ENCODE data around the gene RAET1E. TPM values are rescaled to one million over a fixed set of nuclear protein-coding genes. Genes with fewer than 3 reads are reported as not detected.

RAET1E gene
- total and polyA plus RNA-seq, 9 of the 15 experiments (the other 6 are each of a cell fraction or from before 2014, with no cell fraction given) = not detected

GRCh38 chr6:149891259-149891658, 6.7 kb downstream of the RAET1E start:
- Histone ChIP-seq H3K4me2 (ENCODE audit: insufficient read depth, low read length) (no peak overlapping the region), H3K9me1 (ENCODE audit: control insufficient read depth, insufficient read depth, low read length) (no peaks in the 10 kb centered on the region), H3K79me2 (ENCODE audit: control insufficient read depth, insufficient read depth, low read length) (no peaks in the 10 kb centered on the region), H3K27ac (ENCODE audit: extremely low read depth, low read depth, low read length) (no peak overlapping the region), H2AFZ (ENCODE audit: low read depth, low read length) (no peak overlapping the region), H3K9me3 (replicated peaks; ENCODE audit: control insufficient read depth, insufficient read depth, low read depth, low read length) (no peaks in the 10 kb centered on the region), H4K20me1 (replicated peaks; ENCODE audit: control insufficient read depth, insufficient read depth, low read length) (no peaks in the 10 kb centered on the region), H3K36me3 (ENCODE audit: control insufficient read depth, insufficient read depth, low read length) (no peaks in the 10 kb centered on the region), H3K4me3 (no peak overlapping the region), H3K27me3 (ENCODE audit: control insufficient read depth in 2 of 2, insufficient read depth in 2 of 2, low read length in 2 of 2) (peaks cover 29 to 51% of the 10 kb centered on the region in 2 experiments), H3K4me1 (replicated peaks in 1 of 2; ENCODE audit: control insufficient read depth in 2 of 2, insufficient read depth in 2 of 2, low read length in 2 of 2) (no peaks in the 10 kb centered on the region), H3K9ac (ENCODE audit: insufficient read depth in 1 of 2, low read depth in 2 of 2, low read length in 2 of 2) (no peak overlapping the region)
- WGBS (ENCODE audit: insufficient coverage, low coverage, missing lambda C conversion rate) = 2% methylated on average over 3 of the region's 3 CpGs
- POLR2A ChIA-PET = interaction anchor here (0.6 to 0.7 kb wide), 4 partner anchors 12 to 887 kb away, joined by 3 to 4 read pairs (median 3); no protein-coding TSS in a partner anchor
- no peak for FAIRE-seq
- DNase-seq (ENCODE audit: extremely low read depth in 1 of 4, low spot score in 3 of 4) = peak in 1 of 4 experiments; percentile 2
- in situ Hi-C loops (cut with MboI) = no loop called here
- CTCF ChIA-PET (ENCODE audit: low intra/inter-chr PET ratio) = no interaction called here
- no peak for ATAC-seq
- intact Hi-C loops (cut with micrococcal nuclease) = no loop called here
- no TSS peak for BruUV-seq (replicated peaks)
- TF ChIP-seq LARP7 (IDR thresholded peaks at IDR 0.05) (no peak), HNRNPLL (IDR thresholded peaks at IDR 0.05; ENCODE audit: low read depth, low read length, poor library complexity, severe bottlenecking) (no peak), PTRF (tag; IDR thresholded peaks at IDR 0.05) (no peak), POLR2H (tag; IDR thresholded peaks at IDR 0.05; ENCODE audit: low read depth) (no peak), ETV5 (CRISPR knock-in tag; IDR thresholded peaks at IDR 0.05; ENCODE audit: low read depth) (no peak), USF2 (CRISPR knock-in tag; IDR thresholded peaks at IDR 0.05) (no peak), ZNF121 (CRISPR knock-in tag; conservative IDR thresholded peaks at IDR 0.05) (no peak), PRDM10 (IDR thresholded peaks at IDR 0.05; ENCODE audit: partially characterized antibody) (no peak), BDP1 (IDR thresholded peaks at IDR 0.05; ENCODE audit: insufficient read depth, insufficient read length) (no peak), TFAM (CRISPR knock-in tag; conservative IDR thresholded peaks at IDR 0.05) (no peak), PREB (CRISPR knock-in tag; IDR thresholded peaks at IDR 0.05) (no peak), SOX6 (IDR thresholded peaks at IDR 0.05) (no peak), ZBTB26 (CRISPR knock-in tag; IDR thresholded peaks at IDR 0.05) (no peak), NCOA6 (IDR thresholded peaks at IDR 0.05) (no peak)

Measured in K562 (cell line).